Measurements from ENCODE around the gene SPTBN1. TPM values are rescaled to one million over a fixed set of nuclear protein-coding genes. Genes with fewer than 3 reads are reported as not detected.
A peak's percentile ranks its signal among the peaks of the same experiment; 100 is the strongest.

The SPTBN1 gene
- total and polyA plus RNA-seq, 7 experiments from 2014 or later: 43.3 to 207 (median 171) TPM

GRCh38 chr2:54559593-54560145, 103.5 kb downstream of the SPTBN1 start:
- Histone ChIP-seq H3K27me3 (ENCODE audit: control insufficient read depth in 2 of 2, insufficient read depth in 2 of 2, low read length in 2 of 2) (no peaks in the 10 kb centered on the region), H3K9me3 (ENCODE audit: control insufficient read depth in 2 of 3, low read length in 3 of 3) (no peaks in the 10 kb centered on the region), H3K4me1 (ENCODE audit: control insufficient read depth in 2 of 2, insufficient read depth in 2 of 2, low read length in 2 of 2) (peaks cover 11 to 23% of the 10 kb centered on the region in 2 donors), H3K4me3 (ENCODE audit: low read length) (peak overlapping the region; percentile 94), H3K27ac (ENCODE audit: low read depth, low read length) (peak overlapping the region; percentile 86), H3K36me3 (ENCODE audit: control insufficient read depth in 2 of 3, insufficient read depth in 3 of 3, low read length in 3 of 3) (peaks cover 0 to 11% (median 0%) of the 10 kb centered on the region in 3 experiments)
- DNase-seq: no peak
- ChIA-PET POLR2A (interaction anchor here (0.6 to 9.2 kb wide), 16 partner anchors 11 to 1007 kb away, joined by 3 to 276 read pairs (median 6); no protein-coding TSS in a partner anchor), CTCF (interaction anchor here (0.7 to 3.2 kb wide), 17 partner anchors 11 to 106 kb away, joined by 3 to 28 read pairs (median 6); no protein-coding TSS in a partner anchor)
- no peaks in the 10 kb centered on the region for H3K27me3 Mint-ChIP-seq
- intact Hi-C loops (cut with micrococcal nuclease): loop anchor here (1.0 to 5.0 kb wide), 10 partner anchors 10 to 1057 kb away; partner anchors contain the start of genes ASB3 (in 1 of the 2), CCDC88A (in 1 of the 2), CLHC1 (in 1 of the 2) and ERLEC1 (in 1 of the 2)
- no peaks in the 10 kb centered on the region for H3K9me3 Mint-ChIP-seq
- H3K36me3 Mint-ChIP-seq: peaks cover 0 to 36% (median 6%) of the 10 kb centered on the region in 5 donors
- ATAC-seq: no peak
- peak overlapping the region; percentile 90 to 98 (median 96) for H3K27ac Mint-ChIP-seq
- peaks cover 37 to 63% (median 59%) of the 10 kb centered on the region in 7 donors for H3K4me1 Mint-ChIP-seq
- H3K4me3 Mint-ChIP-seq: peak overlapping the region; percentile 86 to 100 (median 98)

- no peaks in the 10 kb centered on the region for H3K27me3 ChIP-seq (ENCODE audit: control insufficient read depth in 2 of 2, insufficient read depth in 2 of 2, low read length in 2 of 2)
- DNase-seq: peak in 6 of 9 donors; percentile 30 to 47 (median 38)
- intact Hi-C loops (cut with micrococcal nuclease): loop anchor here (1.0 to 5.0 kb wide), 5 partner anchors 9 to 857 kb away; partner anchors contain the start of gene CCDC88A (in 1 of the 2)
These were observed 104.2 kb downstream of the SPTBN1 start for GRCh38 chr2:54560146-54560881.

GRCh38 chr2:54561010-54561409, 104.9 kb downstream of the SPTBN1 start:
- peak overlapping the region; percentile 86 for H3K27ac ChIP-seq (ENCODE audit: low read depth, low read length)
- H3K4me1 ChIP-seq (ENCODE audit: control insufficient read depth in 2 of 2, insufficient read depth in 2 of 2, low read length in 2 of 2): peaks cover 16 to 36% of the 10 kb centered on the region in 2 donors
- peak overlapping the region; percentile 94 for H3K4me3 ChIP-seq (ENCODE audit: low read length)
- Mint-ChIP-seq H3K4me3 (peak overlapping the region; percentile 86 to 100 (median 98)), H3K36me3 (peaks cover 4 to 41% (median 9%) of the 10 kb centered on the region in 5 donors), H3K27ac (peak overlapping the region; percentile 90 to 98 (median 96)), H3K27me3 (no peaks in the 10 kb centered on the region), H3K9me3 (no peaks in the 10 kb centered on the region), H3K4me1 (peaks cover 40 to 65% (median 59%) of the 10 kb centered on the region in 7 donors)
- intact Hi-C loops (cut with micrococcal nuclease): loop anchor here (2.0 to 5.0 kb wide), 2 partner anchors 36 to 856 kb away; partner anchors contain the start of gene CCDC88A (in 1 of the 2)
- H3K36me3 ChIP-seq (ENCODE audit: control insufficient read depth in 2 of 3, insufficient read depth in 3 of 3, low read length in 3 of 3): peaks cover 0 to 11% (median 0%) of the 10 kb centered on the region in 3 experiments
- CTCF ChIA-PET: interaction anchor here (1.6 kb wide), 1 partner anchor 44 kb away, joined by 9 read pairs; no protein-coding TSS in a partner anchor
- H3K27me3 ChIP-seq (ENCODE audit: control insufficient read depth in 2 of 2, insufficient read depth in 2 of 2, low read length in 2 of 2): no peaks in the 10 kb centered on the region
- POLR2A ChIA-PET: interaction anchor here (0.6 to 9.2 kb wide), 7 partner anchors 11 to 71 kb away, joined by 3 to 276 read pairs (median 68); no protein-coding TSS in a partner anchor
- H3K9me3 ChIP-seq (ENCODE audit: control insufficient read depth in 2 of 3, low read length in 3 of 3): no peaks in the 10 kb centered on the region
- ATAC-seq (no peak), DNase-seq (no peak)

More at GRCh38 chr2:54560146-54560881, 104.2 kb downstream of the SPTBN1 start:
- POLR2A ChIA-PET: interaction anchor here (0.6 to 9.2 kb wide), 11 partner anchors 12 to 63 kb away, joined by 3 to 276 read pairs (median 6); no protein-coding TSS in a partner anchor
- Mint-ChIP-seq H3K27me3 (no peaks in the 10 kb centered on the region), H3K4me1 (peaks cover 37 to 63% (median 59%) of the 10 kb centered on the region in 7 donors), H3K4me3 (peak overlapping the region; percentile 86 to 100 (median 98)), H3K9me3 (no peaks in the 10 kb centered on the region), H3K27ac (peak overlapping the region; percentile 90 to 98 (median 96)), H3K36me3 (peaks cover 0 to 37% (median 6%) of the 10 kb centered on the region in 5 donors)
- Histone ChIP-seq H3K9me3 (ENCODE audit: control insufficient read depth in 2 of 3, low read length in 3 of 3) (no peaks in the 10 kb centered on the region), H3K36me3 (ENCODE audit: control insufficient read depth in 2 of 3, insufficient read depth in 3 of 3, low read length in 3 of 3) (peaks cover 0 to 11% (median 0%) of the 10 kb centered on the region in 3 experiments), H3K4me3 (ENCODE audit: low read length) (peak overlapping the region; percentile 94), H3K27ac (ENCODE audit: low read depth, low read length) (peak overlapping the region; percentile 86), H3K4me1 (ENCODE audit: control insufficient read depth in 2 of 2, insufficient read depth in 2 of 2, low read length in 2 of 2) (peaks cover 11 to 29% of the 10 kb centered on the region in 2 donors)
- peak; percentile 19 for ATAC-seq
- CTCF ChIA-PET: interaction anchor here (0.7 to 3.2 kb wide), 10 partner anchors 11 to 105 kb away, joined by 4 to 28 read pairs (median 9); no protein-coding TSS in a partner anchor

GRCh38 chr2:54564439-54564838, 108.3 kb downstream of the SPTBN1 start:
- Mint-ChIP-seq H3K36me3 (peaks cover 6 to 46% (median 17%) of the 10 kb centered on the region in 5 donors), H3K4me3 (peak overlapping the region; percentile 23 to 93 (median 74))

GRCh38 chr2:54565551-54565950, 109.4 kb downstream of the SPTBN1 start:
- H3K27ac Mint-ChIP-seq: peak overlapping the region; percentile 71 to 97 (median 94)
- no peak for DNase-seq
- Histone ChIP-seq H3K27ac (ENCODE audit: low read depth, low read length) (peak overlapping the region; percentile 72), H3K27me3 (ENCODE audit: control insufficient read depth in 2 of 2, insufficient read depth in 2 of 2, low read length in 2 of 2) (no peaks in the 10 kb centered on the region), H3K4me1 (ENCODE audit: control insufficient read depth in 2 of 2, insufficient read depth in 2 of 2, low read length in 2 of 2) (peaks cover 32 to 64% of the 10 kb centered on the region in 2 donors), H3K4me3 (ENCODE audit: low read length) (peak overlapping the region; percentile 18), H3K9me3 (ENCODE audit: control insufficient read depth in 2 of 3, low read length in 3 of 3) (no peaks in the 10 kb centered on the region), H3K36me3 (ENCODE audit: control insufficient read depth in 2 of 3, insufficient read depth in 3 of 3, low read length in 3 of 3) (no peaks in the 10 kb centered on the region)
- no peaks in the 10 kb centered on the region for H3K27me3 Mint-ChIP-seq
- H3K9me3 Mint-ChIP-seq: no peaks in the 10 kb centered on the region
- H3K36me3 Mint-ChIP-seq: peaks cover 0 to 41% (median 12%) of the 10 kb centered on the region in 5 donors
- POLR2A ChIA-PET: interaction anchor here (0.6 to 1.3 kb wide), 4 partner anchors 30 to 139 kb away, joined by 3 to 6 read pairs (median 4); no protein-coding TSS in a partner anchor
- CTCF ChIA-PET: no interaction called here
- H3K4me1 Mint-ChIP-seq: peaks cover 59 to 92% (median 82%) of the 10 kb centered on the region in 7 donors
- peak overlapping the region; percentile 2 to 93 (median 62) for H3K4me3 Mint-ChIP-seq
- ATAC-seq: no peak
- intact Hi-C loops (cut with micrococcal nuclease): no loop called here

More at GRCh38 chr2:54564439-54564838, 108.3 kb downstream of the SPTBN1 start:
- ATAC-seq (no peak), DNase-seq (no peak)
- H3K4me1 ChIP-seq (ENCODE audit: control insufficient read depth in 2 of 2, insufficient read depth in 2 of 2, low read length in 2 of 2): peaks cover 21 to 52% of the 10 kb centered on the region in 2 donors
- no peaks in the 10 kb centered on the region for H3K27me3 ChIP-seq (ENCODE audit: control insufficient read depth in 2 of 2, insufficient read depth in 2 of 2, low read length in 2 of 2)
- H3K27me3 Mint-ChIP-seq: no peaks in the 10 kb centered on the region
- ChIA-PET CTCF (interaction anchor here (0.8 kb wide), 1 partner anchor 10 kb away, joined by 3 read pairs; no protein-coding TSS in a partner anchor), POLR2A (interaction anchor here (0.5 to 9.2 kb wide), 3 partner anchors 8 to 553 kb away, joined by 3 to 276 read pairs (median 154); no protein-coding TSS in a partner anchor)
- intact Hi-C loops (cut with micrococcal nuclease): loop anchor here in 1 of 2 donors (5.0 kb wide), 1 partner anchor 853 kb away; the partner anchor contains the start of gene CCDC88A
- H3K4me3 ChIP-seq (ENCODE audit: low read length): no peak overlapping the region
- no peaks in the 10 kb centered on the region for H3K36me3 ChIP-seq (ENCODE audit: control insufficient read depth in 2 of 3, insufficient read depth in 3 of 3, low read length in 3 of 3)
- H3K27ac Mint-ChIP-seq: peak overlapping the region; percentile 51 to 97 (median 93)
- H3K9me3 ChIP-seq (ENCODE audit: control insufficient read depth in 2 of 3, low read length in 3 of 3): no peaks in the 10 kb centered on the region
- no peaks in the 10 kb centered on the region for H3K9me3 Mint-ChIP-seq
- peak overlapping the region; percentile 72 for H3K27ac ChIP-seq (ENCODE audit: low read depth, low read length)
- H3K4me1 Mint-ChIP-seq: peaks cover 48 to 81% (median 72%) of the 10 kb centered on the region in 7 donors

Measured in naive thymus-derived CD4-positive, alpha-beta T cell (primary cell).